Activated CD4-positive, alpha-beta T cell treated with anti-CD3 and anti-CD28 coated beads for 24 hours (primary cell): ENCODE results near the gene HYKK.
"Not testable (repeated sequence)": the region's sequence is repeated elsewhere in the genome, so short reads cannot be mapped to it uniquely, and the experiment has no call there.

Experiments
- DNase-seq, 2 donors: peaks; one replicate each; pipeline ENCODE4 v3.0.0-alpha.2; 2020; ENCODE audit warnings: low read depth in 2 of 2

Gene HYKK, protein sequence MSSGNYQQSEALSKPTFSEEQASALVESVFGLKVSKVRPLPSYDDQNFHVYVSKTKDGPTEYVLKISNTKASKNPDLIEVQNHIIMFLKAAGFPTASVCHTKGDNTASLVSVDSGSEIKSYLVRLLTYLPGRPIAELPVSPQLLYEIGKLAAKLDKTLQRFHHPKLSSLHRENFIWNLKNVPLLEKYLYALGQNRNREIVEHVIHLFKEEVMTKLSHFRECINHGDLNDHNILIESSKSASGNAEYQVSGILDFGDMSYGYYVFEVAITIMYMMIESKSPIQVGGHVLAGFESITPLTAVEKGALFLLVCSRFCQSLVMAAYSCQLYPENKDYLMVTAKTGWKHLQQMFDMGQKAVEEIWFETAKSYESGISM

DNA sequence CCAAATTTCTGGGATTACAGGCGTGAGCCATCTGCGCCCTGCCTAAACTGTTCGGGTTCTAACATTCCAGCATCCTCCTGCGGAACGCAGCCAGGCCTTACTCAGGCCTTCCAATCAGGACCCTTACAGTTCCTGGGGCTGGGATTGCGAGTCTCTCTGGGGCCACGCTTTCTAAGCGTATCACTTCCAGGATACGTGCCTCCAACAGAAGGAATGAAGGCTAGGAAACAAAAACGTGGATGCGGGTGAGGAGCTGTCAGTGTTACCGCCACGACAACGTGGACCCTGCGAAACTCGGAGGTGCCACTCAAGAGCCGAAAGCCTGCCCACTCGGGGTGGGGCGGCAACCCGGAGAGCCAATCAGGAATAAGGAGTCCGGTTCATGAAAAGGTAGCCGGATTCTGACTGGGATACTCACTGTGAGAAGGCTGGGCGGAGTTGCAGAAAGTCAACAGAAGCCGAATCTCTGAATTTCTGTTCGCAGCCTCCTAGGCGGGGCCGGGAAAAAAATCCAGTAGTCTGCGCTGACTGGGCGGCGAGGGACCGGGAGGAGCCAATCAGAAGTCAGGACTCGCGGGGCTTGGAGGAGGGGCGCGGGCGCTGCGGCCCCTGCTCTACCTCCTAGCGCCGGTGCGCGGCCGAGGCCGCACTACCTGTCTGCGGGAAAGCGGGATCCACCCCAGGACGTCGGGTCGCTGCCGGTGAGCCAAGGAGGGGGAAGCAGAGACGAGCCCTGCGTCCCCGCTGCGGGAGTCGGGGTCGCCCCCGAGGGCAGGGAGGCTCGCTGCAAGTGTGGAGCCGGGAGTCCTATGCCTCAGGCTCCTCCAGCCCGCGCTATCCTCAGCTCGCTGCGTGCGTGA is at the start of gene HYKK:
HYKK (plus strand) TSS at position 607 of the 860 bp plus-strand sequence. CDS start 5,512 bp downstream, outside the sequence.
- DNase-seq, result peak; percentile 56 to 69

DNA sequence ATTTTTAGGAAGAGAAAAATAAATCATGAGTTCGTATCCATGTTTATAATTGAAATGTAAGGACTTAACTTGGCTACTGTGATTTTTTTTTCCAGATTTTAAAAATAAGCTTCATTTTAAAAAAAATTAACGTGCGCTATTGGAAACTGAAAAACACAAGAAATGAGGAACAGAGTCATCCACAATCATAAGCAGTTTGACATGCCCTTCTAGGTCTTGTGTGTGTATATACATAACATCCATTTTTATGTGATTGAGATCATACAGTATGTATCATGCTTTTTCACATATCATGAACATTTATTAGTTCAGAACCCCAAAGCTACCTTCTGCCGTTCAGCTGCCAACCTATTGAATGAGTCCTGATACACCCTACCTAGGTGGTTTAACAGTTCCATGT is 46.6 kb upstream of the HYKK start:
- DNase-seq, result no peak

DNA sequence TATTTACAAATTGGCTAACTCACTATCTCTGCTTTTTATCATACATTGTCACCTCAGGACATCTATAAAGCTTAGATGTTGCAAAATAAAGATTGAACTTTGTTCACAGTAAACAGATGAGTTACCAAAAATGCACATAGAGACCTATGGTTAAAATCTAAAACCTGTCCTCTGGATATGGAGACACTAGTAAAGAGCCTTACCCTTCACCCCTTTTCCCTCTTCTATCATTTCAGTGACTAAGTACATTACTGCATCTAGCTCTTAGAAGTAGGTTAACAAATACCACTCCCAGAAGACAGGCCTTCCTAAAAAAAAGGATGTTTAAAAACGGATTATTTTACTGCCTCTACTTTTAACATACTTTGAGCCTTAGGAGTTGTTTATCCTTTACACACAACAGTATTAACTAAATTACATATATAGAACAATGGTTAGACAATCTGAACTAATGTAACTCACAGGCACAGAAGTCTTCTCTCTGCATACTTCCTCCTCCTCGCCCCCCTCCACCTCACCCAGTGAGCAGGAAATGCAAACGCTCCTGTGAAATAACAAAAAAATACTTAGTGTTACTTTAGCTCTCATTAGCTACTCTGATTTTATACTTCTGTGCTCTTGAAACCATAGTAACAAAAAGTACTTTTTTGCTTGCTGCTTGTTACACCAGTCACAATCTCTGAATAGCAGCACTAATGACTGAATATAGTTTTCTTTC is 46.0 kb upstream of the HYKK start:
- DNase-seq, result no peak

DNA sequence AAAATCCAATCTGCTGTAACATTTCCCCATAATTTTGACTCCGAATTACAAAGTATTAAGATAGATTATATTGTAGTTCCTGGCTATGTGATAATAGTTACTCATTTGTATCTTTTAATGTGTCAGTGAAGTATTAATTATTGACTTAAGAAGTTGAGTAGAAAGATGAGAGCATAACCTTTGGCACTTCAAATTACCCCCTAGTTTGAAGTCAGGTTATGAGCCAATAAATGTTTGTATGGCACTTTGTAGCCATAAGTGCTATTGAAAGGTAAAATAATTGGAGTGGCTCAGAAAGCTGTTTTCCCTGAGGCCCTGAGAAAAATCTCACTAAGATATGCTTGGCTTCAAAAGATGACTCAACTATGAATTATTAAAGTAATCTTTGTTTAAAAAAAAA is 38.3 kb upstream of the HYKK start:
- no peak for DNase-seq

DNA sequence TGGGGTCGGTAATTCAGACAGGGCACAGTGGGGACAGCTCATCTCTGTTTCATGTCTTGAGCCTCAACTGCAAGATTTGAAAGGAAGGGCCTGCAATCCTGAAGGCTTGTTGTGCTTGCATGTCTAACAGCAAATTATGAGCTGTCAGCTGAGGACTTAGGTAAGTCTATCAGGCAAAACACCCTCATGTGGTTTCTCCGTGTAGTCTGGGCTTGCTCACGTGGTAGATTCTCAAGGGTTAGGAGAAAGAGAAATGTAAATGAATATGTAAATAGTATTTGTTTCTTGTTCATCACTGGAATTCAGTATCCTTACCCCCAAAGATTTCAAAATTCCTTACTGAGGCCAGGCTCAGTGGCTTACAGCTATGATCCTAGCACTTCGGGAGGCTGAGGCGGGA is 30.1 kb upstream of the HYKK start:
- no peak for DNase-seq

DNA sequence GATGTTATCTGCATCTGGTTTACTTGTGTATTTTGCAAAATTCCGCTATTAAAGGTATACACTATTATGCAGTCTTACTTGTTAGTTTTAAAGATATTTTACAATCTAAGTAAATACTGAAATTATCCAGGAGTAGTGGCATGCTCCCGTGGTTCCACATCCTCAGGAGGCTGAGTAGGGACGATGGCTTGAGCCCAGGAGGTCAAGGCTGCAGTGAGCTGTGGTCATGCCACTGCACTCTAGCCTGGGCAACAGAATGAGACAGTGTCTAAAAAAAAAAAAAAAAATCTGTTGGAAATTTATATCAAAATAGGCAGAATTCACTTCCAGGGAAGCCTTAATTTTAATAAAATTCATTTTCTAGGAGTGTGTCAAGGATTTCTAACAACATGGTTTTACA is 27.7 kb upstream of the HYKK start:
- DNase-seq, result no peak

DNA sequence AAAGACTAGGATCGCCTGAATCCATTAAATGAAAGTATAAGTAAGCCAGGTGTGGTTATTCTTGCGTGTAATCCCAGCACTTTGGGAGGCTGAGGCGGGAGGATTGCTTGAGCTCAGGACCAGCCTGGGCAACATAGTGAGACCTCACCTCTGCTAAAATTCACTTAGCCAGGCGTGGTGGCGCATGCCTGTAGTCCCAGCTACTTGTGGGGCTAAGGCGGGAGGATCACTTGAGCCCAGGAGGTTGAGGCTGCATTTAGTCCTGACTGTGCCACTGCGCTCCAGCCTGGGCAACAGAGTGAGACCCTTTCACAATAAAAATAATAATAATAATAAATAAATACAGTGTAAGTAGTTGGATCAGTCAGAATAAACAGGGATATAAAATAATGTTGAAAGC is 25.5 kb upstream of the HYKK start:
- no peak for DNase-seq

DNA sequence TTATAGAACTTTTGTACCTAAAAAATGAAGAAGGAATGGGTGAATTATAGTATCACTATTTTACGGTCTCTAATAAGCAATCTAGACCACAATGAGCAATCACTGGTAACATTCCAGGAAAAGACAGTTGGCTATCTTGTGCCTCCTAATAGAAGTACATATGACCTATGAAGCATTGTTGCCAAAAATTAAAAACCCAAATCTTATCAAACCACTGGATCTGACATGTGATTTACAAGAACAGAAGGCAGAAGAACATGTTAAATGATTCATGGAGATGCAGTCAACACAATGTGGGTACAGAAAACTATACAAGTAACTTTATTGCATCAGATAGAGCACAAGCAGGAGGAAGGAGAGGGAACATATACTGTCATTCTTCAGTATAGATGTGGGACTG is 14.5 kb upstream of the HYKK start:
- no peak for DNase-seq

DNA sequence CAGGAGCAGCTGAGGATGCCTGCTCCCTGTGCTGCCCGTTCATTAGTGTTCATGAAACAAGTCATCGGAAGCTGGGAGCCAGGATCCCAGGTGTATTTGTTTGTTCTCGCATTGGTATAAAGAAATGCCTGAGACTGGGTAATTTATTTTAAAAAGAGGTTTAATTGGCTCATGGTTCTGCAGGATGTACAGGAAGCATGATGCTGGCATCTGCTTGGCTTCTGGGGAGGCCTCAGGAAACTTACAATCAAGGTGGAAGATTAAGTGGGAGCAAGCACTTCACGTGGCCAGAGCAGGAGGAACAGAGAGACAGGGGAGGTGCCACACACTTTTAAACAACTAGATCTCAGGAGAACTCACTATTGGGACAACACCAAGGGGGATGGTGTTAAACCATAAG is 5.5 kb upstream of the HYKK start:
- DNase-seq, result no peak

DNA sequence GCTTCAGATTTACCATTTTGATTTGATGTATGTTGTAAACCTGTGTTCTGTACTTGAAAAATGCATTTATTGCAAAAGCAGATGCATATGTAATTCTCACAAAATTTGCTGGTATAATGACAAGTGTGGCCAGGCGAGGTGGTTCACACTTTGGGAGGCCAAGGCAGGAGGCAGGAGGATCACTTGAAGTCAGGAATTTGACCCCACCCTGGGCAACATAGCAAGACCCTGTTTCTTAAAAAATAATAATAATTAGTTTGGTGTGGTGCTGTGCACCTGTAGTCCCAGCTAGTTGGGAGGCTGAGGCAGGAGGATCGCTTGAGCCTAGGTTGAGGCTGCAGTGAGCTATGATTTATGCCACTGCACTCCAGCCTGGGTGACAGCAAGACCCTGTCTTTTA is 4.7 kb upstream of the HYKK start:
- DNase-seq, result no peak

DNA sequence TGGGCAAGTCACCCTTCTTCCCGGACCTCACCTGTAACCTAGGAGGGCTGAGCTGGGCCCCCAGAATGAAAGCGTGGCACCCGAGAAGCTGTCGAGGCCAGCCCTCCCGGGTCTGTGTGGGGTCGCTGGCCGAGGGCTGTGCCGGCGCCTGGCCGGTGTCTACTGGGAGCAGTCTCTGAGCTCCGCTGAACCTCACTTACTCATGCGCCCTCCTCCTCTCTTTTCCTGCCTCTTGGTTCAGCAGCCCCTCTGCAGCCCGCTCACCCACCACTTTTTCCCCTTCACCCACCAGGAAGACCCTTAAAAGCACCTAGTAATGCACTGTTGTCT is 419 bp downstream of the HYKK start:
- no peak for DNase-seq

DNA sequence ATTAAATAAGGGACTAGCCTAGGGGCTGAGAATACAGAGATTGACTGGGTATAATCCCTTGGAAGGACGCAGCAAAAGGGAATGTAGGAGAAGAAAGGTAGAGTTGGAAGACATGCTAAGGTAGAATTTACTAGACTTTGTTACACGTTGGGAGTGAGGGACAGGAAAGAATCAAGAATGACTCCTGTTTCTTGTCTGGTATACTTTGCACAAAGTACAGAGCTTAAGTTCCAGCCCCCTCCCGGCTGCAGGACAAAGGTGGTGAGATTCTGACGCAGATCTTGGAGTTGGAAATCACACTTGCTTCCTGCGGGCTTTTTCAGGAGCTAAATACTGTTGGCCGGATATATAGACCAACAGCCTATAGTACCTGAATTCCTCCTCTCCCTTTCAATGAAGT is 895 bp downstream of the HYKK start:
- DNase-seq, result no peak

DNA sequence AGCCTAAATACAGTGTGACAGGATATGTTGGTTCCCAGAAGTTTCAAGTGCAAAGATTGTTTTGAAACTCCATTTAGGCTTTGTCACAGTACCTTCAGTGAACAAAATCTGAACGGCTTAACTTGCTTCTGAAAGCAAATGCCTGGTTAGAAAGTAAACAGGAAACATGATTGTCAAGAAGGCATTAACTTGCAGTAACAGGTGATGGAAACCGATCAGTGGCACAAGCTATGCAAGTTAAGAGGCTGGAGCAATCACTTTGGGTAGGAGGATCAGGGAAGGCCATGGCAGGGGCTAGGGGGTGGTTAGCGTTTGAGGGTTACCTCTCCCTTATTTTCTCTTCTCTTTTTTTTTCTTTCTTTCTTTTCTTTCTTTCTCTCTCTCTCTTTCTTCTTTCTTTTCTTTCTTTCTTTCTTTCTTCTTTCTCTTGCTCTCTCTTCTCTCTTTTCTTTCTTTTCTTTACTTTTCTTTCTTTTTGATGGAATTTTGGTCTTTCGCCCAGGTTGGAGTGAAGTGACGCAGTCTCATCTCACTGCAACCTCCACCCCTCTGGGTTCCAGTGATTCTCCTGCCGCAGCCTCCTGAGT is 2.4 kb downstream of the HYKK start:
- DNase-seq, result no peak

DNA sequence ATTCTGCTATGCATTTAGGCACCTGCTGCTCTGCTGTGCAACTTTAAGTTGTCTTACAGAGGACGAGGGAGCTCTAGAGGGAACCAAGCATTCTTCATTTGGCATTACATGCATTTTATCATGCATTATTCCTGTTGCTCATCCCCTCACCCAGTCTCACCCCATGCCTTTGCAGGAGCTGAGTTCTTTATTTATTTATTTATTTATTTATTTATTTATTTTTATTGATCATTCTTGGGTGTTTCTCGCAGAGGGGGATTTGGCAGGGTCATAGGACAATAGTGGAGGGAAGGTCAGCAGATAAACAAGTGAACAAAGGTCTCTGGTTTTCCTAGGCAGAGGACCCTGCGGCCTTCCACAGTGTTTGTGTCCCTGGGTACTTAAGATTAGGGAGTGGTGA is 12.7 kb downstream of the HYKK start:
- DNase-seq, result not testable (repeated sequence)

DNA sequence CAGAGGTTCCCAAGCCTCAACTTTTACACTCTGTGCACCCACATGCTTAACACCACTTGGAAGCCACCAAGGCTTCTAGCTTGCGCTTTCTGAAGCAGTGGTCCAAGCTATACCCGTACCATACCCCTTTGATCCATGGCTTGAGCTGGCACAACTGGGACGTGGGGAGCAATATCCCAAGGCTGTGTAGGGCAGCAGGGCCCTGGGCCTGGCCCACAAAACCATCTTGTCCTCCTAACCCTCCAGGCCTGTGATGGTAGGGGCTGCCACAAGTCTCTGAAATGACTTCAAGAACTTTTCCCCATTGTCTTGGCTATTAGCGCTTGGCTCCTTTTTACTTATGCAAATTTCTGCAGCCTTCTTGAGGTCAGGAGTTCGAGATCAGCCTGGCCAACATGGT is 16.9 kb downstream of the HYKK start:
- no peak for DNase-seq

DNA sequence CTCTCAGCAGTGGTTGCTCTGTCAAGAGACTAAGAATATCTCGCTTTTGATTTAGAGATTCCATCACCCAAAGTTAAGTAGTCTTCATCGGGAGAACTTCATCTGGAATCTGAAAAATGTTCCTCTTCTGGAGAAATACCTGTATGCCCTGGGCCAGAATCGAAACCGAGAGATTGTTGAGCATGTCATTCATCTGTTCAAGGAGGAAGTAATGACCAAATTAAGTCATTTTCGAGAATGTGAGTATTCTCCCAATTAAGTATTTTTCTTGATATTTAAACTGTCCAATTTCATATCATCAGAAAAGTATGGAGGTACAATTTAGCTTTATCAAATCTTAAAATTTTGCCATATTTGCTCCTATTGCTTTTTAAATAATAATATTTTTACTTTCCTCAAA is 19.9 kb downstream of the HYKK start:
- DNase-seq, result no peak

DNA sequence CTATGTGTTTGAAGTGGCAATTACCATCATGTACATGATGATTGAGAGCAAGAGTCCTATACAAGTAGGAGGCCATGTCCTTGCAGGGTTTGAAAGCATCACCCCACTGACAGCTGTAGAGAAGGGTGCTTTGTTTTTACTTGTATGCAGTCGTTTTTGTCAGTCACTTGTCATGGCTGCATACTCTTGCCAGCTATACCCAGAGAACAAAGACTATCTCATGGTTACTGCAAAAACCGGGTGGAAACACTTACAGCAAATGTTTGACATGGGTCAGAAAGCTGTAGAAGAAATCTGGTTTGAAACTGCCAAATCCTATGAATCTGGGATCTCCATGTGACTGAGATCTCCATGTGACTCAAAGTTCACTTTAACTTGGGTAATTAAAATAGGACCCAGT is 26.0 kb downstream of the HYKK start:
- DNase-seq, result no peak

DNA sequence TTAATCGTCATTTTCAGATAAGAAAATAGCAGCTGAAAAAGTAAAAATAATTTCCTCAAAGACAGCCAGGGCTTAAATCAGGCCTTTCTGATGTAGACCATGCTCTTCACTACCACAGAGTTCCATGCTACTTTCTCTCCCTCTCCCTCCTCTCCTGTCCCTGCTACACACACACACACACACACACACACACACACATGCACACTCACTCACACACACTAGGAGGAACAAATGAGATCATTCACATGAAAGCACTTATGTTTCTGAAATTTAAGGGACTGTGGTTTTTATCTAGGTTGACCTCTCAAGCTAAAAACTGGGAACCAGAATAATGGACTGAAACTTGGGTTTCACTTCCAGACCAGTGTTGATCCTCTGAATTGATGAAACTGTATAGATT is 28.8 kb downstream of the HYKK start:
- DNase-seq, result no peak

DNA sequence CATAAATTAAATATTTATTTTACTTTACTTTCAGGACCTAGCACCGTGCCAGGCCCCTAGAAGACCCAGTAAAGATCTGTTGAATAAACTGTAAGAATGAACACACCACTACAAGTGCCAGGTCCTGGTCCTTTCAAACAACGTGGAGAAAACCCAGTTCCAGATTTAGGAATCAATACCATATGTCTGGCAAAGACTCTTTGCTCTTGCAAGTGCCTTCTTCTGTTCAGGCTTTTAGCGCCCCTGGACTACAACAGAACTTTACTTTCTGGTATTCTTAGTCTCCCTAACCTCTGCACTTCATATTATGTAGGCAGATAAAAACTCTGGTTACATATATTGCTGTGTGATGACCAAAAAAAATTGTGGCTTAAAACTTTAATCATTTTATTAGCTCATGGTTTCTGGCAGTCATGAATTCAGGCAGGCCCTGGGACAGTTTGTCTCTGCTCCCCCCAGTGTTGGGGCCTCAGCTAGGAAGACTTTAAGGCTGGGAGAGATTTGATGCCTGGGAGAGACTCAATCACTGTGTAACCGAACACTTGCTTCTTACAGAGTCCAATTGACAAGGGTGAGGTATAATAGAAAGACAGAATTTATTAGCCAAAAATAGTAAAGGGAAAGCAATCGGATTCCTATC is 30.0 kb downstream of the HYKK start:
- DNase-seq, result no peak

DNA sequence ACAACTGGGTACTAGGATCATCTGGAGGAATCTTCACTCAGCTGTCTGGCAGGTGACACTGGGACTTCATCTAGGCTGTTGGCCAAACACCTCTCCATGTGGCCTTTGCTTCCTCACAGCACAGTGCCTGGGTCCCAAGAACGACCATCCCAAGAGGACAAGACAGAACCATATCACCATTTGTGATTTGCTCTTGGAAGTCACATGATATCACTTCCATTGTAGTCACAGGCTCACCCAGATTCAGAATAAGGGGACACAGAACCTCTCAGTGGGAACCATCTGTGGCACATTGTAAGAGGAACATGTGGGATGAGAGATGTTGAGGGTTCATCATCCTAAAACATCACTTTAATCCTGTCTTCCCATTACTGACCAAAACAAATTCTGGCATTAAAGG is 31.0 kb downstream of the HYKK start:
- DNase-seq, result no peak

DNA sequence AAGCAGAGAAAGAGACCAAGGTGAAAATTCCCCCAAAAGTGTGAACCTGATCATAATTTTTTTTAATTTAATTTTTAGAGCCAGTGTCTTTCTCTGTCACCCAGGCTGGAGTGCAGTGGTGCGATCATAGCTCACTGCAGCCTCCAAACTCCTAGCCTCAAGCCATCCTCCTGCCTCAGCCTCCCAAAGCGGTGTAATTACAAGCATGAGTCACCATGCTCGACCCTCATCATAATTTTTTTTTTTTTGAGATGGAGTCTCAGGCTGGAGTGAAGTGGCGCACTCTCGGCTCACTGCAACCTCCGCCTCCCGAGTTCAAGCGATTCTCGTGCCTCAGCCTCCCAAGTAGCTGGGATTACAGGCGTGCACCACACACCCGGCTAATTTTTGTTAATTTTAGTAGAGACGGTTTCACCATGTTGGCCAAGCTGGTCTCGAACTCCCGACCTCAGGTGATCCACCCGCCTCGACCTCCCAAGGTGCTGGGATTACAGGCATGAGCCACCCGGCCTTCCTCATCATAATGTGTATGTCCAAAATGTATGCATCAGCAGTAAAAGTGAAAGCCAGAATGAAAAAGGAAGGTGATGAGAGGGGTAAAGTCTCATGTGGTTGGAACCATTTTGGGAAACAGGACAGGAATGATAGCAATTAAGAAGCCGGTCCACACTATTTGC is 32.2 kb downstream of the HYKK start:
- not testable (repeated sequence) for DNase-seq
